GF-D8 (cell line): Measurements from ENCODE around the gene CENPP.

Experiments used
- DNase-seq: peaks from one replicate; lab custom pipeline; 2025; lab: John Stamatoyannopoulos, UW

The CENPP gene

GRCh38 chr9:92598382-92598781 lies 272.6 kb downstream of the CENPP start:
- DNase-seq: no peak

GRCh38 chr9:92599938-92600461 lies 274.2 kb downstream of the CENPP start:
- no peak for DNase-seq

- DNase-seq: no peak
These were observed 274.9 kb downstream of the CENPP start for GRCh38 chr9:92600462-92601261.

- DNase-seq: no peak
These were observed 275.7 kb downstream of the CENPP start for GRCh38 chr9:92601451-92601850.

GRCh38 chr9:92602413-92602812 lies 276.7 kb downstream of the CENPP start:
- DNase-seq: no peak

GRCh38 chr9:92603100-92603499 lies 277.3 kb downstream of the CENPP start:
- no peak for DNase-seq

- DNase-seq: no peak
These were observed 278.2 kb downstream of the CENPP start for GRCh38 chr9:92603990-92604389.

- DNase-seq: no peak
These were observed 279.5 kb downstream of the CENPP start for GRCh38 chr9:92605224-92605623.

GRCh38 chr9:92607088-92607487 lies 281.3 kb downstream of the CENPP start:
- DNase-seq: no peak

- DNase-seq: no peak
These were observed 282.0 kb downstream of the CENPP start for GRCh38 chr9:92607773-92608172.

- no peak for DNase-seq
These were observed 282.6 kb downstream of the CENPP start for GRCh38 chr9:92608241-92608908.

GRCh38 chr9:92608909-92609445 lies 283.2 kb downstream of the CENPP start:
- no peak for DNase-seq

- no peak for DNase-seq
These were observed 285.0 kb downstream of the CENPP start for GRCh38 chr9:92610470-92611420.

GRCh38 chr9:92611621-92612285 lies 286.0 kb downstream of the CENPP start:
- no peak for DNase-seq

GRCh38 chr9:92612292-92612691 lies 286.5 kb downstream of the CENPP start:
- DNase-seq: no peak

- no peak for DNase-seq
These were observed 287.1 kb downstream of the CENPP start for GRCh38 chr9:92612816-92613215.

GRCh38 chr9:92613268-92614122 lies 287.7 kb downstream of the CENPP start:
- no peak for DNase-seq

- DNase-seq: no peak
These were observed 288.4 kb downstream of the CENPP start for GRCh38 chr9:92614123-92614510.

GRCh38 chr9:92614763-92615461 lies 289.2 kb downstream of the CENPP start:
- DNase-seq: no peak

- DNase-seq: no peak
These were observed 290.0 kb downstream of the CENPP start for GRCh38 chr9:92615790-92616189.
